GM18511 (cell line): ENCODE data around the gene CEP20.

Source experiments
- ATAC-seq: cut with Tn5 transposase; IDR thresholded peaks from one replicate; pipeline ENCODE4 v1.9.1; 2021; ENCODE audit warnings: mild to moderate bottlenecking, moderate library complexity; ENCODE audit not compliant: unreplicated experiment

Gene CEP20

GRCh38 chr16:15835136-15835878 lies 53.1 kb downstream of the CEP20 start:
- no peak for ATAC-seq

- ATAC-seq = no peak
These were observed 53.9 kb downstream of the CEP20 start for GRCh38 chr16:15834502-15834901.

- no peak for ATAC-seq
These were observed 54.9 kb downstream of the CEP20 start for GRCh38 chr16:15833541-15833940.

- ATAC-seq = no peak
These were observed 56.2 kb downstream of the CEP20 start for GRCh38 chr16:15832241-15832640.

GRCh38 chr16:15830832-15831451 lies 57.5 kb downstream of the CEP20 start:
- no peak for ATAC-seq

GRCh38 chr16:15829460-15829859 lies 58.9 kb downstream of the CEP20 start:
- ATAC-seq = no peak

GRCh38 chr16:15827709-15828343 lies 60.6 kb downstream of the CEP20 start:
- no peak for ATAC-seq

GRCh38 chr16:15827299-15827698 lies 61.1 kb downstream of the CEP20 start:
- ATAC-seq = no peak

GRCh38 chr16:15825750-15826305 lies 62.6 kb downstream of the CEP20 start:
- ATAC-seq = no peak

- no peak for ATAC-seq
These were observed 65.4 kb downstream of the CEP20 start for GRCh38 chr16:15822957-15823356.

- no peak for ATAC-seq
These were observed 67.6 kb downstream of the CEP20 start for GRCh38 chr16:15820837-15821236.

- no peak for ATAC-seq
These were observed 69.4 kb downstream of the CEP20 start for GRCh38 chr16:15819046-15819445.

- ATAC-seq = no peak
These were observed 71.0 kb downstream of the CEP20 start for GRCh38 chr16:15817446-15817845.

- ATAC-seq = no peak
These were observed 72.2 kb downstream of the CEP20 start for GRCh38 chr16:15816228-15816627.
